HG03135 (cell line): ENCODE measurements around the gene ANKRD44.

Experiments used
- ATAC-seq: cut with Tn5 transposase; IDR thresholded peaks from one replicate; pipeline ENCODE4 v1.9.1; 2021; ENCODE audit warnings: mild to moderate bottlenecking, moderate library complexity; ENCODE audit not compliant: unreplicated experiment

ANKRD44 gene

GRCh38 chr2:197185676-197186075 is 124.9 kb downstream of the ANKRD44 start:
- ATAC-seq, result no peak

DNA sequence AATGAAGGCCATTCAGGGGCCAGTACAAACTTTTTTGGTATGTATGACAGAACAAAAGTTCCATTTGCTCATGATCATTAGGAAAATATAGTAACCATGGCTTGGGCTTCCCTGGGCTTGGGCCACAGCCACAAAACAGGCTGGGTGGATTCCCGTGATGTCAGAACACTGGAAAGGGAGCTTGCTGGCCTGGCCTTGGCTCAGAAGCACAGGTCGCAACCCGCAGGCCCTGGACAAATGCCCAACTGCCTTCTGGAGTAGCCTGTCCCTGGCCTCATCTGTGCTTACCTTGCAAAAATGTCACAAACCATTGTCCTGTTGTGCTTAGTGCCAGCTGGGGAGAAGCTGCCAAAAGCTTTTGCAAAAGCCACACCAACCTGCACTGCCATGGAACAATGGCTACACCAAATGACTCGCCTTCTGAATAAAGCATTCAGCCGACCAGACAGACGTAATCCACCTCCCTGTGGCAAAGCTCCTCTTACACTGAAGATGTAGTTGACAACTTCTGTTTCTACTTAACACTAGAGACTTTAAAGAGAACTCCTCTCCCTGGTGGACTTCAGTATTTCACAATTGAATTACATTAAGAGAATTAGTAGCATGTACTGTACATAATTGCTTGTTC is 125.5 kb downstream of the ANKRD44 start:
- ATAC-seq, result no peak

GRCh38 chr2:197183355-197183754 is 127.2 kb downstream of the ANKRD44 start:
- no peak for ATAC-seq

- no peak for ATAC-seq
Observed at GRCh38 chr2:197182668-197183067, 127.9 kb downstream of the ANKRD44 start.

- no peak for ATAC-seq
Observed at GRCh38 chr2:197181491-197181890, 129.1 kb downstream of the ANKRD44 start.

DNA sequence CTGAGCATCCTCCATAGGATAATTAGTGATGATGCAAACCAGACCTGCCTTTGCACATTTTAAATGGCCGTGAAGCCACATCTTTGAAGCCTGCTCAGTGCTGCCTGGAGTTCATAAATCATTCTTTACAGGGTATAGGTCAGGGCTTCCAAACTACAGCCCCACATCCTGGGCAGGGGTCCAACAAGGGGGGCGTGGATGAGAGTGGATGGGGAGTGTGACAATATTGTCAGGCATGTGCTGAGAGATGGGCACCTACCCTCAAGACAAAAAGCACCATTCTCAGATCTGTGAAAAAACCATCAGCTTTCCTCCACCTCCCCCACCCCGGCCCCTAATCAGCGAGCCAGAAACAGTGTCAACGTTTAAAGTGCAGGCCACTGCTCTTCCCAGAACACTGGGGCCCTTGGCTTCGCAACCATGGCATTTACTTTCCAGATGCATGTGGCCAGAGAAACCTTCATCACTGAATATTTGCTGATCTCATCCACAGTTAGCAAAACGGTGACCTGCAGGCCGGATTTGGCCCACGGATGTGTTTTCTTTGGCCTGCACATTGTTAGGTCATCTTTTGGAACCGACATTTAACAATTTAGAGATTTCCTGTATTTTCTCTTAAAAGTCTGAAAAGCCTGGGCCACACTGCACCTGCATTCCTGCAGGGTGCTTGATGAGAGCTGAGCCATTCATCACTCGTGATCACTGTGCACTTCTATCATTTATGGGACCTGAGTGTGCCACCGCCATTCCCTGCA is 130.7 kb downstream of the ANKRD44 start:
- ATAC-seq, result no peak

GRCh38 chr2:197176522-197176921 is 134.1 kb downstream of the ANKRD44 start:
- ATAC-seq, result no peak

DNA sequence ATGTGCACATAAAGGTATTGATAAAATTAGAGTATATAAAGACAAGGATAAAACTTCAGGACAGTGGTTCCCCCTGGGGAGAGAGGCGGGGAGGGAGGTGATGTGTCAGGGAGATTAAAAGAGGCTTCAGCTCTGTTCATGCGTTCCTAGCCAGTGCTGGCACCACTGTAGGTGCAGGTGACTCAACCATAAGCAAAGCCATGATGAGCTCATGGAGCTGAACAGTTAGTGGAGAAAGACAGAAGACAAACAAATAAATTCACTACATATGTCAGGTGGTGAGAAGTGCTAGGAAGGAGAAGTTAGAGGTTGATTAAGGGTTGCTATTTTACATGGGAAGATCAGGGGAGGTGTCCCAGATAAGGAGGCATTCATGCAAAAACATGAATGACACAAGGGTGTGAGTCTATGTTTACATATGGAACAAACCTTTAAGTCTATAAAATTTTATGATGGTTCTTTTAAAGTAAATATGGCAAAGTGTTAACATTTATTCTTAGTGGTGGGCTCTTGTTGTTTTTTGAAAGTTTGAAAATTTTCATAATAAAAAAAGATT is 136.0 kb downstream of the ANKRD44 start:
- ATAC-seq, result no peak

- no peak for ATAC-seq
Observed at GRCh38 chr2:197171582-197171981, 139.0 kb downstream of the ANKRD44 start.

DNA sequence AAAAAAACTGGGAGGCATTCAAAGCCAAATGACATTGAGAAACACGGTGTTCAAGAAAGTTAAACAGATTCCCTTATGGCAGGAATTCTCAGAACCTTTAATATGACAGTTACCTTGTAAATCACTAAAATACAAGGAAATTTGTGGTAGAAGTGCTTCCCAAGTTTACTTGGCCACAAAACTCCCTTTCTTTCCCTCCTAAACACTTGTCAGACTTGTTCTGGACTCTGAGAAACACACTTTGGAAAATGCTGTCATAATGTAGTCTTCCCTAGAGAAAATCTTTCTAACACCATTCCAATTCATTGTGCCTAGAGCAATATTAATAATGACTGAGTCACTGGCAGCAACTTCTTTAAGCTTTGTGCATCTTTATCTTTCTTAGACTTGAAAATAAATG is 140.4 kb downstream of the ANKRD44 start:
- no peak for ATAC-seq

DNA sequence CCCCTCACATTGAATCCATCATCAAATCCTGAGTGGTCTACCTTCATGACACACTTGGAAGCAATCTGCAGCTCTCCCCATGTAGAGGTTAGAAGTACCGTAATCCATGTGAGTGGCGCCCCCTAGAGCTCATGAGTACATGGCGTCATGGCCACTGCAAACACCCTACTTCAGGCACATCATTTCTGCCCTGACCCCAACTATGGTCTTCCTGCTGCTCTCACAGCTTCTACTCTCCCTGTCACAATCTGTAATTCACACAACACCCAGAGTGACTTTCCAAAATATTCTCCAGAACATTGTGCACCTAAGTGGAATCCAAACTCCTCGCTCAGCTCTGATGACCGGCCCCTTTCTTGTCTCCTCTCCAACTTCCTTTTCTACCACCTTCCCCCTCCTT is 141.9 kb downstream of the ANKRD44 start:
- no peak for ATAC-seq

- no peak for ATAC-seq
Observed at GRCh38 chr2:197167608-197168314, 142.8 kb downstream of the ANKRD44 start.

GRCh38 chr2:197165020-197165419 is 145.6 kb downstream of the ANKRD44 start:
- ATAC-seq, result no peak

DNA sequence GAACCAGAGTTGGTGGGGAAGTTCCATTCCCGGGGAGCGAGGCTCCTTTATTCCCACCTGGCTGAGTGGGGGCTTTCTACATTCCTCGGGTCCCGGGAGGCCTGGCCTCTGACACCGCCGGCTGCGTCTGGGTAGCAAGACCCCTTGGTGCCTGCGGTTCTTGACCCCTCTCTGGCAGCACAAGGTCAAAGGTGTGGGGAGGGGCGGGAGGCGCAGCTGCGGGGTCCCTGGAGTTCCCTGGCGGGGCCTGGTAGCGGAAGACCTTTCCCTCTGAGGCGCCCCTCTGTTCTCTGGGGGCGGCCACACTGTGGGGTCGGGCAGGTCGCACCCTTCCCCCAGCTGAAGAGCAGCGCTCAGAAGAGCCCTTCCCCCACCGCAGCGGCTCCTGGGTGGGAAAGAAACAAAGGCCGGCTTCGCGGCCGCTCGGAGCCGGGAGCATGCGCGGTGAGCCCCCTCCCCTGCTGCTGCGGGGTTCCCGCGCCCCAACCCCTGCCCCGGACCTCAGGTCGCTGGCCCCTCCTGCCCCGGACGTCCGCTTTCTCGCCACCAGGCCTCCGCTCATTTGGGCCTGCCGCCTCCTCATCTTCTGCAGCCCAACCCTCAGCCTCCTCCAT is 146.3 kb downstream of the ANKRD44 start:
- no peak for ATAC-seq

- no peak for ATAC-seq
Observed at GRCh38 chr2:197163712-197164140, 146.9 kb downstream of the ANKRD44 start.

- no peak for ATAC-seq
Observed at GRCh38 chr2:197161774-197162173, 148.8 kb downstream of the ANKRD44 start.

DNA sequence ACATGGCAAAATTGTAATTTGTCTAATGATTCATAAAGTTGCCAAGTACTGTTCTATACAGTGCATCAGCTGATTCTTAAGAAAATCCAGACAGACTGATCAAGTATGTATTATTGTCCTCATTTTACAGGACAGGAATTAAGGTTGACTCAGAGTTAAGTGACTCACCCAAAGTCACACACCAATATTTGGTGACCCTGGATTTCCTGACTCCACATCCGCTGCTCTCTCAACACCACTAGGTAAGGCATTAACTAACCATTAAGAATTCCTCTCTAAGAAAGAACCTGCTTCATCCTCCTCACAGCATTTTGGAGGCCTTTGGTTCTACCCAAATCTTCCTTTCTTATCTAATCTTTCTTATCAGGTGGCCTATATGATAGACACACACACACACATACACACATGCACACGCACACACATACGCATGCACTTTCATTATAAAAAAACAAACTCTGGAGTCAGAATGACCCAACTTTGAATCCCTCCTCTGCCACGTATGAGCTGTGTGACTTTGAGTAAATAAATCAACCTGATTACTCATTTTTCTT is 150.8 kb downstream of the ANKRD44 start:
- ATAC-seq, result no peak

GRCh38 chr2:197158591-197159550 is 151.7 kb downstream of the ANKRD44 start:
- ATAC-seq, result no peak

- ATAC-seq, result no peak
Observed at GRCh38 chr2:197157879-197158537, 152.6 kb downstream of the ANKRD44 start.
